HEK293 (cell line): Measurements from ENCODE around the gene CHRDL1.

Source experiments
- GLI4 ChIP-seq: fragments of 450-650 bp; formaldehyde crosslinking; IDR thresholded peaks from 2 replicates; pipeline ENCODE4 v1.5.1; 2016; ENCODE audit warnings: missing biosample characterization, missing genetic modification characterization
- HOXD13 ChIP-seq: sonication (generic); formaldehyde crosslinking; IDR thresholded peaks from 2 replicates; pipeline ENCODE4 v1.8.0; 2022; ENCODE audit warnings: missing genetic modification reagents, borderline replicate concordance
- KLF9 ChIP-seq: fragments of 450-650 bp; formaldehyde crosslinking; IDR thresholded peaks from 2 replicates; pipeline ENCODE4 v1.5.1; 2016; ENCODE audit warnings: missing biosample characterization, missing genetic modification characterization, low read depth
- MEIS1 ChIP-seq: sonication (generic); formaldehyde crosslinking; IDR thresholded peaks from 2 replicates; pipeline ENCODE4 v1.8.1; 2022; ENCODE audit warnings: missing genetic modification reagents, mild to moderate bottlenecking, borderline replicate concordance
- ZBTB8A ChIP-seq: fragments of 450-650 bp; formaldehyde crosslinking; IDR thresholded peaks from 2 replicates; pipeline ENCODE4 v1.5.1; 2016; ENCODE audit warnings: missing biosample characterization, missing genetic modification characterization
- ZNF423 ChIP-seq: fragments of 450-650 bp; formaldehyde crosslinking; IDR thresholded peaks from 2 replicates; pipeline ENCODE4 v1.5.1; 2016; ENCODE audit warnings: missing biosample characterization, missing genetic modification characterization
- ZNF529 ChIP-seq: fragments of 450-650 bp; formaldehyde crosslinking; IDR thresholded peaks from 2 replicates; pipeline ENCODE4 v1.5.1; 2017; ENCODE audit warnings: missing genetic modification characterization, missing biosample characterization; ENCODE audit not compliant: insufficient replicate concordance
- TF ChIP-seq, protein P1 (sequence below): fragments of 450-650 bp; formaldehyde crosslinking; IDR thresholded peaks from 2 replicates; pipeline ENCODE4 v1.5.1; 2016; ENCODE audit warnings: missing biosample characterization, missing genetic modification characterization
- TF ChIP-seq, protein P2 (sequence below): fragments of 450-650 bp; formaldehyde crosslinking; IDR thresholded peaks from 2 replicates; pipeline ENCODE4 v1.5.1; 2016; ENCODE audit warnings: missing biosample characterization, missing genetic modification characterization
- TF ChIP-seq, protein P3 (sequence below): fragments of 450-650 bp; formaldehyde crosslinking; conservative IDR thresholded peaks from 2 replicates; pipeline ENCODE4 v1.5.1; 2016; ENCODE audit warnings: low read depth, missing biosample characterization, missing genetic modification characterization
- TF ChIP-seq, protein P4 (sequence below): IDR thresholded peaks from 2 replicates; pipeline ENCODE4 v1.6.1; 2011; ENCODE audit warnings: mild to moderate bottlenecking, low read depth, low read length, borderline replicate concordance

DNA sequence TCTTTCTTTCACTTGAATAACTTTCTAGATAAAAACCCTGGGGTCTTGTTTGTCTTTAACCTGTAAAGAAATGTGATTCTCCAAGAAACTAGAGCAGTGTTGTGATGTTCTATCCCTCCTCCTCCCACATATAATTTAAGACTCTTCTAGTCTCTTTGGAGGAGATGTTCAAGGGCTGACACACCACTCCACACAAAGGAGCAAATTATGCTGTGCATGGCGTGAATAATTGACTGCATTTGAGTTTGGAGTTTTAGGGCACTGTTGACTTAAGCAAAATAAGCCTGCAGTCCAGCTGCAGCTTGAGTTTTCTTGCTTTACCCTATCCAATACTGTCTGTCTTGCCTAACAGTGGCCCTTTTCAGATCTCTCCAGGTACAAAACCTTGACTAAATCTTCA, 119.7 kb downstream of the CHRDL1 start:
- TF ChIP-seq ZNF423 (tag by site-specific recombination): no peak
- TF ChIP-seq, protein P1, sequence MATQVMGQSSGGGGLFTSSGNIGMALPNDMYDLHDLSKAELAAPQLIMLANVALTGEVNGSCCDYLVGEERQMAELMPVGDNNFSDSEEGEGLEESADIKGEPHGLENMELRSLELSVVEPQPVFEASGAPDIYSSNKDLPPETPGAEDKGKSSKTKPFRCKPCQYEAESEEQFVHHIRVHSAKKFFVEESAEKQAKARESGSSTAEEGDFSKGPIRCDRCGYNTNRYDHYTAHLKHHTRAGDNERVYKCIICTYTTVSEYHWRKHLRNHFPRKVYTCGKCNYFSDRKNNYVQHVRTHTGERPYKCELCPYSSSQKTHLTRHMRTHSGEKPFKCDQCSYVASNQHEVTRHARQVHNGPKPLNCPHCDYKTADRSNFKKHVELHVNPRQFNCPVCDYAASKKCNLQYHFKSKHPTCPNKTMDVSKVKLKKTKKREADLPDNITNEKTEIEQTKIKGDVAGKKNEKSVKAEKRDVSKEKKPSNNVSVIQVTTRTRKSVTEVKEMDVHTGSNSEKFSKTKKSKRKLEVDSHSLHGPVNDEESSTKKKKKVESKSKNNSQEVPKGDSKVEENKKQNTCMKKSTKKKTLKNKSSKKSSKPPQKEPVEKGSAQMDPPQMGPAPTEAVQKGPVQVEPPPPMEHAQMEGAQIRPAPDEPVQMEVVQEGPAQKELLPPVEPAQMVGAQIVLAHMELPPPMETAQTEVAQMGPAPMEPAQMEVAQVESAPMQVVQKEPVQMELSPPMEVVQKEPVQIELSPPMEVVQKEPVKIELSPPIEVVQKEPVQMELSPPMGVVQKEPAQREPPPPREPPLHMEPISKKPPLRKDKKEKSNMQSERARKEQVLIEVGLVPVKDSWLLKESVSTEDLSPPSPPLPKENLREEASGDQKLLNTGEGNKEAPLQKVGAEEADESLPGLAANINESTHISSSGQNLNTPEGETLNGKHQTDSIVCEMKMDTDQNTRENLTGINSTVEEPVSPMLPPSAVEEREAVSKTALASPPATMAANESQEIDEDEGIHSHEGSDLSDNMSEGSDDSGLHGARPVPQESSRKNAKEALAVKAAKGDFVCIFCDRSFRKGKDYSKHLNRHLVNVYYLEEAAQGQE (tag by site-specific recombination): no peak
- TF ChIP-seq, protein P2, sequence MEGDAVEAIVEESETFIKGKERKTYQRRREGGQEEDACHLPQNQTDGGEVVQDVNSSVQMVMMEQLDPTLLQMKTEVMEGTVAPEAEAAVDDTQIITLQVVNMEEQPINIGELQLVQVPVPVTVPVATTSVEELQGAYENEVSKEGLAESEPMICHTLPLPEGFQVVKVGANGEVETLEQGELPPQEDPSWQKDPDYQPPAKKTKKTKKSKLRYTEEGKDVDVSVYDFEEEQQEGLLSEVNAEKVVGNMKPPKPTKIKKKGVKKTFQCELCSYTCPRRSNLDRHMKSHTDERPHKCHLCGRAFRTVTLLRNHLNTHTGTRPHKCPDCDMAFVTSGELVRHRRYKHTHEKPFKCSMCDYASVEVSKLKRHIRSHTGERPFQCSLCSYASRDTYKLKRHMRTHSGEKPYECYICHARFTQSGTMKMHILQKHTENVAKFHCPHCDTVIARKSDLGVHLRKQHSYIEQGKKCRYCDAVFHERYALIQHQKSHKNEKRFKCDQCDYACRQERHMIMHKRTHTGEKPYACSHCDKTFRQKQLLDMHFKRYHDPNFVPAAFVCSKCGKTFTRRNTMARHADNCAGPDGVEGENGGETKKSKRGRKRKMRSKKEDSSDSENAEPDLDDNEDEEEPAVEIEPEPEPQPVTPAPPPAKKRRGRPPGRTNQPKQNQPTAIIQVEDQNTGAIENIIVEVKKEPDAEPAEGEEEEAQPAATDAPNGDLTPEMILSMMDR (tag by site-specific recombination): no peak
- TF ChIP-seq GLI4: no peak
- TF ChIP-seq, protein P3, sequence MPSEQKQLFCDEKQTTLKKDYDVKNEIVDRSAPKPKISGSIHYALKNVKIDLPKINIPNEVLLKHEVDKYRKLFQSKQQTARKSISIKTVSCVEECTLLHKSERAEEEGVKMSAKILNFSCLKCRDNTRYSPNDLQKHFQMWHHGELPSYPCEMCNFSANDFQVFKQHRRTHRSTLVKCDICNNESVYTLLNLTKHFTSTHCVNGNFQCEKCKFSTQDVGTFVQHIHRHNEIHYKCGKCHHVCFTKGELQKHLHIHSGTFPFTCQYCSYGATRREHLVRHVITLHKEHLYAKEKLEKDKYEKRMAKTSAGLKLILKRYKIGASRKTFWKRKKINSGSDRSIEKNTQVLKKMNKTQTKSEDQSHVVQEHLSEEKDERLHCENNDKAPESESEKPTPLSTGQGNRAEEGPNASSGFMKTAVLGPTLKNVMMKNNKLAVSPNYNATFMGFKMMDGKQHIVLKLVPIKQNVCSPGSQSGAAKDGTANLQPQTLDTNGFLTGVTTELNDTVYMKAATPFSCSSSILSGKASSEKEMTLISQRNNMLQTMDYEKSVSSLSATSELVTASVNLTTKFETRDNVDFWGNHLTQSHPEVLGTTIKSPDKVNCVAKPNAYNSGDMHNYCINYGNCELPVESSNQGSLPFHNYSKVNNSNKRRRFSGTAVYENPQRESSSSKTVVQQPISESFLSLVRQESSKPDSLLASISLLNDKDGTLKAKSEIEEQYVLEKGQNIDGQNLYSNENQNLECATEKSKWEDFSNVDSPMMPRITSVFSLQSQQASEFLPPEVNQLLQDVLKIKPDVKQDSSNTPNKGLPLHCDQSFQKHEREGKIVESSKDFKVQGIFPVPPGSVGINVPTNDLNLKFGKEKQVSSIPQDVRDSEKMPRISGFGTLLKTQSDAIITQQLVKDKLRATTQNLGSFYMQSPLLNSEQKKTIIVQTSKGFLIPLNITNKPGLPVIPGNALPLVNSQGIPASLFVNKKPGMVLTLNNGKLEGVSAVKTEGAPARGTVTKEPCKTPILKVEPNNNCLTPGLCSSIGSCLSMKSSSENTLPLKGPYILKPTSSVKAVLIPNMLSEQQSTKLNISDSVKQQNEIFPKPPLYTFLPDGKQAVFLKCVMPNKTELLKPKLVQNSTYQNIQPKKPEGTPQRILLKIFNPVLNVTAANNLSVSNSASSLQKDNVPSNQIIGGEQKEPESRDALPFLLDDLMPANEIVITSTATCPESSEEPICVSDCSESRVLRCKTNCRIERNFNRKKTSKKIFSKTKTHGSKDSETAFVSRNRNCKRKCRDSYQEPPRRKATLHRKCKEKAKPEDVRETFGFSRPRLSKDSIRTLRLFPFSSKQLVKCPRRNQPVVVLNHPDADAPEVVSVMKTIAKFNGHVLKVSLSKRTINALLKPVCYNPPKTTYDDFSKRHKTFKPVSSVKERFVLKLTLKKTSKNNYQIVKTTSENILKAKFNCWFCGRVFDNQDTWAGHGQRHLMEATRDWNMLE (tag by site-specific recombination): no peak
- no peak for TF ChIP-seq KLF9
- no peak for TF ChIP-seq HOXD13 (CRISPR knock-in tag)
- TF ChIP-seq MEIS1 (CRISPR knock-in tag): no peak
- TF ChIP-seq, protein P4, sequence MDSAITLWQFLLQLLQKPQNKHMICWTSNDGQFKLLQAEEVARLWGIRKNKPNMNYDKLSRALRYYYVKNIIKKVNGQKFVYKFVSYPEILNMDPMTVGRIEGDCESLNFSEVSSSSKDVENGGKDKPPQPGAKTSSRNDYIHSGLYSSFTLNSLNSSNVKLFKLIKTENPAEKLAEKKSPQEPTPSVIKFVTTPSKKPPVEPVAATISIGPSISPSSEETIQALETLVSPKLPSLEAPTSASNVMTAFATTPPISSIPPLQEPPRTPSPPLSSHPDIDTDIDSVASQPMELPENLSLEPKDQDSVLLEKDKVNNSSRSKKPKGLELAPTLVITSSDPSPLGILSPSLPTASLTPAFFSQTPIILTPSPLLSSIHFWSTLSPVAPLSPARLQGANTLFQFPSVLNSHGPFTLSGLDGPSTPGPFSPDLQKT: no peak
- no peak for TF ChIP-seq ZNF529 (tag by site-specific recombination)
- no peak for TF ChIP-seq ZBTB8A (tag by site-specific recombination)
